ENCODE data around the gene CLDN25.
"Not testable (repeated sequence)": the region's sequence is repeated elsewhere in the genome, so short reads cannot be mapped to it uniquely, and the experiment has no call there.

CLDN25 gene

GRCh38 chr11:113778111-113778910 is 1.3 kb upstream of the CLDN25 start:
- H3K9me3 Mint-ChIP-seq: no peaks in the 10 kb centered on the region
- peak overlapping the region in 1 of 3 experiments; percentile 19 for H3K4me3 Mint-ChIP-seq
- peak overlapping the region in 1 of 3 experiments; percentile 43 for H3K27ac Mint-ChIP-seq
- H3K36me3 Mint-ChIP-seq (ENCODE audit: low read depth): no peaks in the 10 kb centered on the region
- H3K4me1 Mint-ChIP-seq: peaks cover 9% of the 10 kb centered on the region
- H3K27me3 Mint-ChIP-seq (ENCODE audit: low read depth): peaks cover 38% of the 10 kb centered on the region
- no peak for TF ChIP-seq CTCF (IDR thresholded peaks at IDR 0.05; ENCODE audit: unreplicated experiment in 3 of 3)

GRCh38 chr11:113781682-113782081 is 2.1 kb downstream of the CLDN25 start:
- no peak overlapping the region for H3K27ac Mint-ChIP-seq
- H3K4me1 Mint-ChIP-seq: peaks cover 7% of the 10 kb centered on the region
- H3K36me3 Mint-ChIP-seq (ENCODE audit: low read depth): no peaks in the 10 kb centered on the region
- TF ChIP-seq CTCF (IDR thresholded peaks at IDR 0.05; ENCODE audit: unreplicated experiment in 3 of 3): no peak
- peaks cover 34% of the 10 kb centered on the region for H3K27me3 Mint-ChIP-seq (ENCODE audit: low read depth)
- H3K9me3 Mint-ChIP-seq: no peaks in the 10 kb centered on the region
- H3K4me3 Mint-ChIP-seq: no peak overlapping the region

- H3K36me3 Mint-ChIP-seq (ENCODE audit: low read depth): no peaks in the 10 kb centered on the region
- no peak overlapping the region for H3K4me3 Mint-ChIP-seq
- H3K4me1 Mint-ChIP-seq: peaks cover 7% of the 10 kb centered on the region
- H3K9me3 Mint-ChIP-seq: no peaks in the 10 kb centered on the region
- TF ChIP-seq CTCF (IDR thresholded peaks at IDR 0.05; ENCODE audit: unreplicated experiment in 3 of 3): no peak
- H3K27ac Mint-ChIP-seq: no peak overlapping the region
- peaks cover 32% of the 10 kb centered on the region for H3K27me3 Mint-ChIP-seq (ENCODE audit: low read depth)
Measured at GRCh38 chr11:113782134-113782533, 2.5 kb downstream of the CLDN25 start.

- not testable (repeated sequence) for H3K4me1 Mint-ChIP-seq; H3K36me3 Mint-ChIP-seq (ENCODE audit: low read depth); H3K9me3 Mint-ChIP-seq; H3K27ac Mint-ChIP-seq; H3K4me3 Mint-ChIP-seq
- peaks cover 17% of the 10 kb centered on the region for H3K27me3 Mint-ChIP-seq (ENCODE audit: low read depth)
Measured at GRCh38 chr11:113789016-113789415, 9.4 kb downstream of the CLDN25 start.

- H3K9me3 Mint-ChIP-seq: no peaks in the 10 kb centered on the region
- no peak overlapping the region for H3K4me3 Mint-ChIP-seq
- no peaks in the 10 kb centered on the region for H3K4me1 Mint-ChIP-seq
- no peaks in the 10 kb centered on the region for H3K36me3 Mint-ChIP-seq (ENCODE audit: low read depth)
- TF ChIP-seq CTCF (IDR thresholded peaks at IDR 0.05; ENCODE audit: unreplicated experiment in 3 of 3): no peak
- no peak overlapping the region for H3K27ac Mint-ChIP-seq
- peaks cover 14% of the 10 kb centered on the region for H3K27me3 Mint-ChIP-seq (ENCODE audit: low read depth)
Measured at GRCh38 chr11:113789675-113790320, 10.2 kb downstream of the CLDN25 start.

- Mint-ChIP-seq H3K9me3 (no peaks in the 10 kb centered on the region), H3K27me3 (ENCODE audit: low read depth) (no peaks in the 10 kb centered on the region), H3K36me3 (ENCODE audit: low read depth) (peaks cover 45% of the 10 kb centered on the region), H3K4me1 (no peaks in the 10 kb centered on the region), H3K4me3 (no peak overlapping the region), H3K27ac (no peak overlapping the region)
- peak; percentile 52 to 55 (median 55) for TF ChIP-seq CTCF (IDR thresholded peaks at IDR 0.05; ENCODE audit: unreplicated experiment in 3 of 3)
Measured at GRCh38 chr11:113796663-113797259, 17.2 kb downstream of the CLDN25 start.
